Activated CD4-positive, alpha-beta T cell treated with anti-CD3 and anti-CD28 coated beads, Interleukin-2, amount 50 U/mL, for 4 hours (primary cell): ENCODE measurements around the gene RGS1.

Experiments used
- DNase-seq, 2 experiments: peaks; one replicate each; pipeline ENCODE4 v3.0.0-alpha.2; 2020

RGS1 gene

GRCh38 chr1:192584866-192585265, 9.3 kb downstream of the RGS1 start:
- DNase-seq = no peak

- DNase-seq = no peak
Observed at GRCh38 chr1:192587386-192588266, 12.1 kb downstream of the RGS1 start.

GRCh38 chr1:192588546-192588945, 13.0 kb downstream of the RGS1 start:
- DNase-seq = no peak

- DNase-seq = no peak
Observed at GRCh38 chr1:192589813-192590212, 14.2 kb downstream of the RGS1 start.

- DNase-seq = no peak
Observed at GRCh38 chr1:192592517-192592916, 16.9 kb downstream of the RGS1 start.

GRCh38 chr1:192592981-192593708, 17.6 kb downstream of the RGS1 start:
- DNase-seq = no peak

- no peak for DNase-seq
Observed at GRCh38 chr1:192595299-192595698, 19.7 kb downstream of the RGS1 start.

- no peak for DNase-seq
Observed at GRCh38 chr1:192598589-192598988, 23.0 kb downstream of the RGS1 start.

GRCh38 chr1:192600275-192600674, 24.7 kb downstream of the RGS1 start:
- no peak for DNase-seq

GRCh38 chr1:192601143-192601542, 25.6 kb downstream of the RGS1 start:
- no peak for DNase-seq

GRCh38 chr1:192601567-192601966, 26.0 kb downstream of the RGS1 start:
- DNase-seq = no peak

GRCh38 chr1:192602757-192603156, 27.2 kb downstream of the RGS1 start:
- no peak for DNase-seq

GRCh38 chr1:192603218-192603787, 27.7 kb downstream of the RGS1 start:
- no peak for DNase-seq

GRCh38 chr1:192604979-192605620, 29.5 kb downstream of the RGS1 start:
- no peak for DNase-seq

- DNase-seq = no peak
Observed at GRCh38 chr1:192608671-192609070, 33.1 kb downstream of the RGS1 start.

GRCh38 chr1:192609110-192610079, 33.8 kb downstream of the RGS1 start:
- peak; percentile 38 to 42 for DNase-seq

- no peak for DNase-seq
Observed at GRCh38 chr1:192610112-192610889, 34.7 kb downstream of the RGS1 start.

GRCh38 chr1:192615055-192615454, 39.5 kb downstream of the RGS1 start:
- no peak for DNase-seq

GRCh38 chr1:192620071-192620635, 44.6 kb downstream of the RGS1 start:
- no peak for DNase-seq

GRCh38 chr1:192626366-192627179, 51.0 kb downstream of the RGS1 start:
- DNase-seq = no peak
